Left ventricle myocardium inferior (tissue), 1 donor: ENCODE results near the gene PLAU. TPM values are rescaled to one million over a fixed set of nuclear protein-coding genes. Genes with fewer than 3 reads are reported as not detected.

ENCODE experiments used
- DNase-seq: peaks from one replicate; pipeline ENCODE4 v3.0.0-alpha.2; 2020
- H3K27ac ChIP-seq: fragments of 200-600 bp; replicated peaks from 2 replicates; pipeline ENCODE4 v1.8.0; 2021
- H3K27me3 ChIP-seq: fragments of 200-600 bp; 2 replicates; pipeline ENCODE4 v1.8.0; 2021; ENCODE audit warnings: low read depth
- H3K36me3 ChIP-seq: fragments of 200-600 bp; 2 replicates; pipeline ENCODE4 v1.8.0; 2021
- H3K4me1 ChIP-seq: fragments of 200-600 bp; 2 replicates; pipeline ENCODE4 v1.8.0; 2021
- H3K4me3 ChIP-seq: fragments of 200-600 bp; 2 replicates; pipeline ENCODE4 v1.8.0; 2021; ENCODE audit warnings: mild to moderate bottlenecking, moderate library complexity
- H3K9me3 ChIP-seq: fragments of 200-600 bp; replicated peaks from 2 replicates; pipeline ENCODE4 v1.8.0; 2021
- CTCF ChIP-seq: fragments of 200-600 bp; IDR thresholded peaks from 2 replicates; pipeline ENCODE4 v1.8.0; 2021; ENCODE audit warnings: antibody characterized with exemption, mild to moderate bottlenecking, borderline replicate concordance
- intact Hi-C: fragments of 100-400 bp; cut with micrococcal nuclease; formaldehyde crosslinking; loops from one replicate; pipeline ENCODE4 v1.11.0; 2022
- total RNA-seq: library from RNA; stranded (reverse); fragmentation: NEBNext Ultra II Directional; extraction: Animal tissue kit (Norgen Biotek cat#: 25700); gene quantifications from one replicate; pipeline ENCODE4 v1.2.1, GENCODE V29; 2021
- donor health status: DM: no; HTN: yes; CAD: no; lungs with severe emphysema.

PLAU gene
- total RNA-seq, 1 donor from 2014 or later, result 4.9 TPM

GRCh38 chr10:73877533-73878160, 33.3 kb upstream of the PLAU start:
- DNase-seq, result no peak
- no peak for TF ChIP-seq CTCF
- Histone ChIP-seq H3K4me3 (no peak overlapping the region), H3K4me1 (peaks cover 34% of the 10 kb centered on the region), H3K9me3 (no peaks in the 10 kb centered on the region), H3K36me3 (peaks cover under 1% of the 10 kb centered on the region), H3K27ac (no peak overlapping the region), H3K27me3 (peaks cover 23% of the 10 kb centered on the region)
- intact Hi-C loops, result no loop called here

GRCh38 chr10:73878365-73878764, 32.6 kb upstream of the PLAU start:
- intact Hi-C loops, result no loop called here
- no peak for DNase-seq
- no peak overlapping the region for H3K4me3 ChIP-seq
- H3K27ac ChIP-seq, result no peak overlapping the region
- peaks cover 26% of the 10 kb centered on the region for H3K4me1 ChIP-seq
- no peaks in the 10 kb centered on the region for H3K36me3 ChIP-seq
- H3K9me3 ChIP-seq, result no peaks in the 10 kb centered on the region
- no peak for TF ChIP-seq CTCF
- H3K27me3 ChIP-seq, result peaks cover 23% of the 10 kb centered on the region

- H3K27me3 ChIP-seq, result peaks cover 23% of the 10 kb centered on the region
- TF ChIP-seq CTCF, result peak; percentile 93
- H3K27ac ChIP-seq, result no peak overlapping the region
- intact Hi-C loops, result loop anchor here (5.0 kb wide), 1 partner anchor 32 kb away; no protein-coding TSS in a partner anchor
- DNase-seq, result peak; percentile 84
- no peak overlapping the region for H3K4me3 ChIP-seq
- no peaks in the 10 kb centered on the region for H3K9me3 ChIP-seq
- no peaks in the 10 kb centered on the region for H3K36me3 ChIP-seq
- peaks cover 22% of the 10 kb centered on the region for H3K4me1 ChIP-seq
Measured at GRCh38 chr10:73879296-73880173, 31.4 kb upstream of the PLAU start.

- Histone ChIP-seq H3K36me3 (no peaks in the 10 kb centered on the region), H3K27me3 (peaks cover 23% of the 10 kb centered on the region), H3K27ac (no peak overlapping the region), H3K4me3 (no peak overlapping the region), H3K4me1 (peaks cover 13% of the 10 kb centered on the region), H3K9me3 (no peaks in the 10 kb centered on the region)
- DNase-seq, result no peak
- intact Hi-C loops, result loop anchor here (5.0 kb wide), 1 partner anchor 34 kb away; no protein-coding TSS in a partner anchor
- no peak for TF ChIP-seq CTCF
Measured at GRCh38 chr10:73881221-73881919, 29.6 kb upstream of the PLAU start.

- peaks cover 5% of the 10 kb centered on the region for H3K27me3 ChIP-seq
- no peaks in the 10 kb centered on the region for H3K9me3 ChIP-seq
- H3K36me3 ChIP-seq, result no peaks in the 10 kb centered on the region
- no peak overlapping the region for H3K4me3 ChIP-seq
- peaks cover 33% of the 10 kb centered on the region for H3K4me1 ChIP-seq
- intact Hi-C loops, result loop anchor here (5.0 kb wide), 1 partner anchor 37 kb away; no protein-coding TSS in a partner anchor
- H3K27ac ChIP-seq, result no peak overlapping the region
- TF ChIP-seq CTCF, result no peak
- no peak for DNase-seq
Measured at GRCh38 chr10:73884017-73884416, 26.9 kb upstream of the PLAU start.
